ENCODE measurements around the gene MAFG.

Gene MAFG

DNA sequence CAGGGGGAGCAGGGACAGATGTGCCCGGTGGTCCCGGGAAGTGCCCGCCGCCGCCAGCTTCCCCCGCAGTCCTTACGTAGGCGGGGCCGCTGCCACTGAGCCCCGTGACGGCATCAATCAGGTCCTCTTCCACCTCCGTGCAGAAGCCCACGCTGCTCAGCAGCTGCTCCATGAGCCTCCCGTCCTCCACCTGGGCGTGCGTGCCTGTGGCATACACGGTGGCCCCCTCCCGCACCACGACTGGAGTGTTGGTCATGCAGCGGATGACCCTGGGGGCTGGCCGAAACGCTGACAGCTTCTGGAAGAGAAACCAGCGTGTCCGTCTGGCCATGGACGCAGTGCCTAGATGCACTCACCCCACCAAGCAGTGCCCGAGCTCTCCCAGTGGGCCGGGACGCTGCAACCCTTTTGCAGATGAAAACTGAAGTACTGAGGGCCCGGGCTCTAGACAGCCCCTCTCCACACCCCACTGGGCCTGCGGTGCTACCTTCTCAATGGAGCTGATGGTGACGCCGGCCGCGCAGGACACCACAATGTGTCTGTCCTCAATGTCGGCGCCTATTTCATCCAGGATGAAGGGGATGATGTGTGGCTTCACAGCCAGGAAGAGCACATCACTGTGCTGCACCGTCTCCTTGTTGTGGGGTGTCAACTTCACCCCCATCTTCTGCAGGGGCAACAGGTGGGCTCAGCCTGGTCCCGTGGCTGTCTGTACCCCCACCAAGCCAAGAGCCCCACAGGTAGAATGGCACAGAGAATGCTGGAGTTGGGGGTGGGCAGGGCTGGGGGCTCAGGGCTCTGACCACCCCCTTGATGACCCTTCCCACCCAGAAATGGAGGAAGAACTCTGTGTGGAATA lies 7.5 kb upstream of the MAFG start:
- Histone ChIP-seq H3K4me2 (peak overlapping the region in 10 of 11 experiments; percentile 95 to 100 (median 100); a peak in 20 of 22 replicates), H3K9me3 (replicated peaks in 1 of 11) (no peaks in the 10 kb centered on the region), H3K4me3 (peak overlapping the region in 3 of 10 experiments; percentile 71 to 86 (median 82); a peak in 3 of 20 replicates), H3K27me3 (peaks cover 0 to 3% (median 0%) of the 10 kb centered on the region in 11 experiments; a peak in 3 of 22 replicates), H3K9ac (peak overlapping the region in 5 of 11 experiments; percentile 22 to 90 (median 86); a peak in 7 of 22 replicates), H3K27ac (no peak overlapping the region; a peak in 2 of 22 replicates), H3K4me1 (peaks cover 38 to 89% (median 78%) of the 10 kb centered on the region in 10 experiments), H3K36me3 (peaks cover 0 to 31% (median 18%) of the 10 kb centered on the region in 11 experiments; a peak in 11 of 22 replicates), H4K20me1 (peaks cover 0 to 59% (median 18%) of the 10 kb centered on the region in 11 experiments; a peak in 12 of 22 replicates)
- TF ChIP-seq Cebpa-rat (IDR thresholded peaks at IDR 0.05): no peak

DNA sequence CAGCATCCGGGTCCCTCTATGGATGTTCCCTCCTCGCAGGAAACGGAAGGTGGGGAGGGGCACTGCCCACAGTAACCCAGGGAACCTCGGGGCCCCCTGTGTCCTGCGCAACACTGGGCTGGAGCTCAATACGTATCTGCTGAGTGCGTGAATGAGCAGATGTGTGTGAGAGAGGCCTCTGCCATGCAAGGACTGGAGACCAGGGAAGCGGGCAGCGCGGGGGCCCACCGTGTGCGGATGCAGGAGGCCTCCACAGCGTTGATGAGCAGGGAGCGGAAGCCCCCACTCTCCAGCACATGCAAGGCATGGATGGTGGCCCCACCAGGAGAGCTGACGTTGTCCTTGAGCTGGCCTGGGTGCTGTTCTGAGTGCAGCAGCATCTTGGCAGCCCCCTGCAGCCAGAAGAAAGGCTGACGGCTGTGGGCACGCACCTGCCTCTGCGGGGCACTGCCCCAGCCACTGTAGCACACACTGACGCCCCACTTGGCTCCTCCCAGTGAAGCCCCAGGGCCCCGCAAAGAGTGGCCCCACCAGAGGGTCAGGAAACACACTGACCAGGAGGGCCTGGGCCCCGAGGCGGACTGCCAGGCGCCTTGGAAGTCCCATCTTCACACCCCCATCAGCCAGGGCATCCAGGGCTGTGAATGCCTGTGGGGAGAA lies 6.7 kb upstream of the MAFG start:
- peaks cover 0 to 68% (median 23%) of the 10 kb centered on the region in 11 experiments; a peak in 12 of 22 replicates for H4K20me1 ChIP-seq

DNA sequence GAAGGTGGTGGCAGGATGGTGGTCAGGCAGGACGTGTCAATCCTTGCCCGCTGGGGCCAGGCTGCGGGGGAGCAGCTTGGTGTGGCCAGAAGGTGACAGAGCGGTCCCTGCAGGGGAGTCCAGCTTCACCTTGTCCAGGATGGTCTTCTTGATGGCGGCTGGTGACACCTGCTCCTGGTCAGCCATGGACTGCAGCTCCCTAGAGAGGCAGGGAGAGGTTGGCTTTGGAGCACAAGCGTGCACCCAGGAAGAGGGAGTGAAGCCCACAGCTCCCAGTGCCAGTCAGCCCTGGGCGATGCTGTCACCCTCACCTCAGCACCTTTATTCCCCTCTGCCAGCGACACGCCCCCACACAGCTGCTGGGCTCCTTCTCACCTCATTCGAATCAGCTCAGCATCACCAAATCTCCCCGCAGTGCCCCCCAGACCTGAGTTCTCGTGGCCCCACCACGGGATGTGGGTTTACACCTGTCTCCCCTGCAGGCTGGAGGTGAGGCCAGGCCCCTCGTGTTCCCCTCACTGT lies 5.7 kb upstream of the MAFG start:
- Histone ChIP-seq H3K27me3 (peaks cover 11 to 20% (median 15%) of the 10 kb centered on the region in 11 experiments), H3K4me1 (peaks cover 37 to 89% (median 76%) of the 10 kb centered on the region in 10 experiments), H3K4me3 (no peak overlapping the region), H3K9ac (no peak overlapping the region), H3K4me2 (no peak overlapping the region), H3K27ac (no peak overlapping the region), H4K20me1 (peaks cover 0 to 77% (median 24%) of the 10 kb centered on the region in 11 experiments; a peak in 12 of 22 replicates), H3K9me3 (replicated peaks in 1 of 11) (no peaks in the 10 kb centered on the region), H3K36me3 (peaks cover 0 to 31% (median 18%) of the 10 kb centered on the region in 11 experiments; a peak in 11 of 22 replicates)
- no peak for TF ChIP-seq Cebpa-rat (IDR thresholded peaks at IDR 0.05)

More for the DNA sequence above, 6.7 kb upstream of the MAFG start:
- H3K4me1 ChIP-seq: peaks cover 33 to 89% (median 76%) of the 10 kb centered on the region in 10 experiments
- peak overlapping the region in 2 of 11 experiments; percentile 100; a peak in 2 of 22 replicates for H3K4me2 ChIP-seq
- no peak overlapping the region for H3K4me3 ChIP-seq
- H3K9me3 ChIP-seq (replicated peaks in 1 of 11): no peaks in the 10 kb centered on the region
- H3K9ac ChIP-seq: peak overlapping the region in 4 of 11 experiments; percentile 4 to 90 (median 22); a peak in 3 of 22 replicates
- TF ChIP-seq Cebpa-rat (IDR thresholded peaks at IDR 0.05): no peak
- H3K36me3 ChIP-seq: peaks cover 0 to 31% (median 18%) of the 10 kb centered on the region in 11 experiments; a peak in 11 of 22 replicates
- peaks cover 1 to 12% (median 5%) of the 10 kb centered on the region in 11 experiments; a peak in 17 of 22 replicates for H3K27me3 ChIP-seq
- no peak overlapping the region for H3K27ac ChIP-seq

DNA sequence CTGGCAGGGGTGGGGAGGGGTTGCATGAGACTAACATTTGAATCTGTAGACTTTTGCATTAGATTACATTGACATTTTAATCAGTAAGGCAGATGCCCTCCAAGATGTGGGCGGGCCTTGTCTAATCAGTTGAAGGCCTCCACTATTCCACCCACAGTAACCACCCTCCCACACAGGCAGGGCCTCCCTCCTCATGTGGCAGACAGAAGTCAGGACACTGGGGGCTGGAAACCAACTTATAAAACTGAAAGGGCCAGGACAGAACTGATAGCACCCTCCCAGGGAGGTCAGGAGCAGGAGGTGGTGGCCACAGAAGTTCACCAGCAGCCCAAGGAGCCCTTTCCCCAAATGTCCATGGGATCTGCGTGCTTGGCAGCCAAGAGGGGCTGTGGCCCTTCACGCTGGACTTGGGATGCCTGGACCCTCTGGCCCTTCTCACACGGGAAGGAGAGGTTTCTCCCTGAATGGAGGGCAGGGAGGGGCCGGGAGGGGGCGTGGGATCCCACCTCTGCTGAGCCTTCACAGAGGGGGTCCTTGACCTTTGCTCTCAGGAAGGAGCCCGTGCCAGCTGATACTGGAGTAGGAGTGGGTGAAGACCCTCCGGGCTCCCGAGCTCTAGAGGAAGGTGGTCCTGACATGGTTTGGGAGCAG lies 4.9 kb upstream of the MAFG start:
- H3K36me3 ChIP-seq: peaks cover 0 to 31% (median 18%) of the 10 kb centered on the region in 11 experiments; a peak in 11 of 22 replicates

DNA sequence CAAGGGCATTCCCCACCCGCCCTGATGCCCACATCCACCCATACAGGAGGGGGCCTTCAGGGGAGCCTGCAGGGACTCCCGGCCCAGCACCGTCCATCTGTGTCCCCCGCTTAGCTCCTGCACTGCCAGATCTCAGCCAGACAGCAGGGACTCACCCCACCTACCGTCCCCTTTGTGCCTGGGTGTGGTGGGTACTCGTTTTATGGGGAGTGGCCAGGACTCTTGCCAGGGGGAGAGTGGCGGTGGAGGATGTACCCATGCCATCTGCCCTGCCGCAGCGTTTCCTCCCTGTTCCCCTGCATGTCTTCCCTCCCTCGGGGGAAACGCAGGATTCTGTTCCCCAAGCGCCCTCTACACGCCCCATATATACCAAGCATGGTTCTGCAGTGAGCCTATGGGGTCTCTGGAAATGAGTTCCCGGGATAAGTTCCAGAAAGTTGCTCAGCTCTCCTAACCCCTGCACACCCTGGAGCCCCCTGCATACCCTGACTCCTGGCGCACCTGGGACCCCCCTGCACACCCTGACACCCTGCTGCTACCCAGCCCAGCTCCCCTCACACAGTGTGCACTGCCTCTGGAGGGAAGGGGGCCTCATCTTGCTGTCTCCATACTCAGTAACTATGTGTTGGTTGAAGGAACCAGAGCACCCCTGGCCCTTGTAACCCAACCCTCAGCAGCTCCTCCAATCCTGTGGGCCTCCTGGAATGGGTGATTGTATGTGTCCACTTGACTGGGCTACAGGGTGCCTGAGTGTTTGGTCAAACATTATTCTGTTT lies 4.2 kb upstream of the MAFG start:
- TF ChIP-seq Cebpa-rat (IDR thresholded peaks at IDR 0.05): no peak
- Histone ChIP-seq H3K27me3 (peaks cover 15 to 24% (median 19%) of the 10 kb centered on the region in 11 experiments), H3K4me1 (peaks cover 32 to 83% (median 67%) of the 10 kb centered on the region in 10 experiments), H3K4me2 (peak overlapping the region; percentile 16 to 97 (median 61); a peak in 21 of 22 replicates), H3K4me3 (no peak overlapping the region), H4K20me1 (peaks cover 0 to 77% (median 24%) of the 10 kb centered on the region in 11 experiments; a peak in 12 of 22 replicates), H3K9me3 (replicated peaks in 1 of 11) (no peaks in the 10 kb centered on the region), H3K36me3 (peaks cover 0 to 31% (median 18%) of the 10 kb centered on the region in 11 experiments; a peak in 11 of 22 replicates), H3K9ac (peak overlapping the region in 3 of 11 experiments; percentile 17 to 52 (median 38); a peak in 2 of 22 replicates), H3K27ac (no peak overlapping the region)

More for the DNA sequence above, 4.9 kb upstream of the MAFG start:
- TF ChIP-seq Cebpa-rat (IDR thresholded peaks at IDR 0.05): no peak
- Histone ChIP-seq H3K27me3 (peaks cover 15 to 24% (median 19%) of the 10 kb centered on the region in 11 experiments), H3K9ac (no peak overlapping the region), H3K4me3 (no peak overlapping the region), H3K27ac (no peak overlapping the region), H3K9me3 (replicated peaks in 1 of 11) (no peaks in the 10 kb centered on the region), H4K20me1 (peaks cover 0 to 77% (median 24%) of the 10 kb centered on the region in 11 experiments; a peak in 12 of 22 replicates), H3K4me2 (peak overlapping the region; percentile 16 to 97 (median 61); a peak in 19 of 22 replicates), H3K4me1 (peaks cover 34 to 87% (median 73%) of the 10 kb centered on the region in 10 experiments)

DNA sequence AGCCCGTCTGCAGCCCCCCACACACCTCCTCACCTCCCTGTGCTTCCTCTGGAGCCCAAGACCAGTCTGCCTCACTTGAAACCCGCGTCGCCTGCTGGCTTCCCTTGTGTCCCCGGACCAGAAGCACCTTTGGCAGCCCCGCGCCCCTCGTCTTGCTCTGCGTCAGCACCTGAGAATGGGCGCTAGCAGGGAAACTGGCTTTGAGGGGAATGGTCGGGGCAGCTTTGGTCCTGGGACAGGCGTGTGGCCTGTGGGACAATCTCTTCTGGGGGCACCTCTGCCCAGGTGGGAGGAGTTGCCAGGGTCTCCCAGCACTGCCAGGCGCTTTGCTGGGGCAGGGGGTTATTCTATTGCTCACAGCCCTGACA lies 3.6 kb upstream of the MAFG start:
- H3K4me1 ChIP-seq: peaks cover 28 to 81% (median 64%) of the 10 kb centered on the region in 10 experiments
- peaks cover 1 to 82% (median 27%) of the 10 kb centered on the region in 11 experiments; a peak in 14 of 22 replicates for H4K20me1 ChIP-seq
- peaks cover 0 to 31% (median 18%) of the 10 kb centered on the region in 11 experiments; a peak in 11 of 22 replicates for H3K36me3 ChIP-seq
- no peaks in the 10 kb centered on the region for H3K9me3 ChIP-seq (replicated peaks in 1 of 11)
- H3K9ac ChIP-seq: peak overlapping the region in 2 of 11 experiments; percentile 38 to 52; a peak in 2 of 22 replicates
- H3K4me3 ChIP-seq: no peak overlapping the region
- peaks cover 15 to 24% (median 19%) of the 10 kb centered on the region in 11 experiments for H3K27me3 ChIP-seq
- peak overlapping the region in 10 of 11 experiments; percentile 16 to 97 (median 61); a peak in 19 of 22 replicates for H3K4me2 ChIP-seq
- H3K27ac ChIP-seq: no peak overlapping the region
- no peak for TF ChIP-seq Cebpa-rat (IDR thresholded peaks at IDR 0.05)
